Measurements from ENCODE around the gene CMTM8. TPM values are rescaled to one million over a fixed set of nuclear protein-coding genes. Genes with fewer than 3 reads are reported as not detected.
A peak's percentile ranks its signal among the peaks of the same experiment; 100 is the strongest.

CMTM8 gene
- total RNA-seq, 4 donors from 2014 or later = 1.4 to 4.1 (median 2.9) TPM

DNA sequence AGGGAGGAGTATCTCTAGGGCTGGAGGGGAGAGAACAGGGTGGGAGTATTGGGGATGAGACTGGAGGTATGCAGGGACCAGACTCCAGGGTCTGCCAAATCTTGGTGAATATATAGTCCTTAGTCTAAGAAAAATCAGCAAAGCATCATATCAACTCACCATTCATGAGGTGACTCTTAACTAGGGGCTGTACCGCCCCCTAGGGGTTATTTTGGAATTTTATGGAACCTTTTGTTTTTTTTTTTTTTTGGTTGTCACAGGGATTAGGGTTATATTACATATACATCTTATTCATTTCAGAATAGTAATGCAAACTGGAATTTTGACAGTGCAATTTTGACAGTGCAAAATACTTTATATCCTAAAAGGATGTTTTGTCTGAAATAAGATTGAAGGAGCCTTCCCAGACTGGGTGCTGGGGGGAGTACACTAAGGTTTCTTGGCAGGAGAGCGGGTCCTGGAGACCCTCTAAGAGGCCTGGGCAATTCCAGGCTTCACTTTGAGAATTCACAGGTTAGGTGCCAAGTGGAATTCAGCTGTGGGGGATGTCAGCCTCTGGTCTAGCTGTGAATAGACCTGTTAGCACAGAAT lies 160.6 kb downstream of the CMTM8 start:
- Histone ChIP-seq H3K9me3 (no peaks in the 10 kb centered on the region), H3K4me1 (peaks cover 8% of the 10 kb centered on the region in 2 donors), H3K4me3 (no peak overlapping the region), H3K27me3 (no peaks in the 10 kb centered on the region), H3K27ac (peak overlapping the region in 1 of 4 donors; percentile 21), H3K36me3 (no peaks in the 10 kb centered on the region)
- TF ChIP-seq POLR2A (IDR thresholded peaks at IDR 0.05) = no peak
- peak in 3 of 5 experiments; percentile 34 to 52 (median 40) for TF ChIP-seq CTCF (IDR thresholded peaks at IDR 0.05 in 4 of 5, conservative IDR thresholded peaks at IDR 0.05 in 1 of 5)
- in situ Hi-C loops (cut with MboI; ENCODE audit: low sequenced_read_pairs in 4 of 4) = no loop called here
- no peak for DNase-seq
- no peak for ATAC-seq
- intact Hi-C loops (cut with DNase I; ENCODE audit: low total_unique reads) = no loop called here

GRCh38 chr3:32401126-32401525 lies 162.6 kb downstream of the CMTM8 start:
- Histone ChIP-seq H3K9me3 (no peaks in the 10 kb centered on the region), H3K4me1 (peaks cover 8% of the 10 kb centered on the region in 2 donors), H3K27ac (peak overlapping the region; percentile 56 to 85 (median 76)), H3K4me3 (peak overlapping the region; percentile 44 to 73 (median 61)), H3K27me3 (no peaks in the 10 kb centered on the region), H3K36me3 (no peaks in the 10 kb centered on the region)
- TF ChIP-seq CTCF (IDR thresholded peaks at IDR 0.05 in 4 of 5, conservative IDR thresholded peaks at IDR 0.05 in 1 of 5) (no peak), POLR2A (IDR thresholded peaks at IDR 0.05) (no peak)
- intact Hi-C loops (cut with DNase I; ENCODE audit: low total_unique reads) = loop anchor here (5.0 kb wide), 1 partner anchor 66 kb away; no protein-coding TSS in a partner anchor
- ATAC-seq (peak; percentile 12 to 26), DNase-seq (no peak)
- in situ Hi-C loops (cut with MboI; ENCODE audit: low sequenced_read_pairs in 4 of 4) = no loop called here

GRCh38 chr3:32401556-32402081 lies 163.1 kb downstream of the CMTM8 start:
- H3K27ac ChIP-seq = peak overlapping the region; percentile 56 to 85 (median 76)
- in situ Hi-C loops (cut with MboI; ENCODE audit: low sequenced_read_pairs in 4 of 4) = no loop called here
- TF ChIP-seq POLR2A (IDR thresholded peaks at IDR 0.05) (peak in 1 of 2 donors; percentile 16), CTCF (IDR thresholded peaks at IDR 0.05 in 4 of 5, conservative IDR thresholded peaks at IDR 0.05 in 1 of 5) (peak in 1 of 5 experiments; percentile 15)
- peak; percentile 75 to 89 for ATAC-seq
- no peaks in the 10 kb centered on the region for H3K27me3 ChIP-seq
- peak overlapping the region; percentile 44 to 73 (median 61) for H3K4me3 ChIP-seq
- intact Hi-C loops (cut with DNase I; ENCODE audit: low total_unique reads) = loop anchor here (5.0 kb wide), 1 partner anchor 66 kb away; no protein-coding TSS in a partner anchor
- DNase-seq = peak; percentile 50 to 66
- H3K9me3 ChIP-seq = no peaks in the 10 kb centered on the region
- H3K36me3 ChIP-seq = no peaks in the 10 kb centered on the region
- peaks cover 8% of the 10 kb centered on the region in 2 donors for H3K4me1 ChIP-seq

DNA sequence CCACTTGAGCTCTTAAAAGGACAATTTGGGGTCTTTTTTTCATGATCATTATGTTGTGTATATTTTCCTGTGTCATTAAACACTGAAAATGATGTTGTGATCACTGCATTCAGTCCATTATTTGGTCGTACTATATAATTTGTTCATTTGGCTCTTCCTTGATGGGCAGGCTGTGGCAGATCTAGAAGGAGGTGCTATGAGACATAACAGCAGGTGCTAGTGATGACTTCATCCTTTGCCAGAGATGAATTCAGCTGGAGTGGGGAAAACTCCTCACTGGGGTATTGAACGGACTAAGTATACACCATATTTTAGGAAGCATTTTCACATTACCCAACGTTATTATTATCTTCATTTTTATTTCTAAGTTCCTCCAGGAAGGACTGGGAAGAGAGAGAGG lies 165.2 kb downstream of the CMTM8 start:
- ATAC-seq (no peak), DNase-seq (no peak)
- H3K36me3 ChIP-seq = no peaks in the 10 kb centered on the region
- in situ Hi-C loops (cut with MboI; ENCODE audit: low sequenced_read_pairs in 4 of 4) = no loop called here
- no peaks in the 10 kb centered on the region for H3K9me3 ChIP-seq
- intact Hi-C loops (cut with DNase I; ENCODE audit: low total_unique reads) = loop anchor here (5.0 kb wide), 1 partner anchor 64 kb away; no protein-coding TSS in a partner anchor
- H3K4me1 ChIP-seq = peaks cover 8% of the 10 kb centered on the region in 2 donors
- no peak overlapping the region for H3K27ac ChIP-seq
- H3K27me3 ChIP-seq = no peaks in the 10 kb centered on the region
- TF ChIP-seq CTCF (IDR thresholded peaks at IDR 0.05 in 4 of 5, conservative IDR thresholded peaks at IDR 0.05 in 1 of 5) (no peak), POLR2A (IDR thresholded peaks at IDR 0.05) (no peak)
- H3K4me3 ChIP-seq = no peak overlapping the region
